HepG2 (cell line): Measurements from ENCODE around the gene NECTIN2. TPM values are rescaled to one million over a fixed set of nuclear protein-coding genes. Genes with fewer than 3 reads are reported as not detected.

Experiments
- EHMT2 ChIP-seq: fragments of 200-600 bp; sonication (generic); IDR thresholded peaks from 2 replicates; pipeline ENCODE4 v1.7.0; 2017; ENCODE audit warnings: antibody characterized with exemption, low read depth, low read length, borderline replicate concordance
- FOXA1 ChIP-seq, 2 experiments: fragments of 450-650 bp in 1 of 2; sonication (generic) in 1 of 2; formaldehyde crosslinking in 1 of 2; IDR thresholded peaks; 2 replicates each; pipeline versions ENCODE4 v1.4.0 to v1.6.1; 2016 to 2020; ENCODE audit warnings: missing genetic modification reagents in 1 of 2
- MAX ChIP-seq: IDR thresholded peaks from 2 replicates; pipeline ENCODE4 v1.6.1; 2012; ENCODE audit warnings: inconsistent platforms
- MEIS1 ChIP-seq: sonication (generic); formaldehyde crosslinking; IDR thresholded peaks from 2 replicates; pipeline ENCODE4 v1.9.0; 2021; ENCODE audit warnings: mild to moderate bottlenecking, missing genetic modification reagents, moderate library complexity, borderline replicate concordance
- MYNN ChIP-seq: sonication (generic); formaldehyde crosslinking; IDR thresholded peaks from 2 replicates; pipeline ENCODE4 v1.4.0; 2020; ENCODE audit warnings: mild to moderate bottlenecking, low read depth, missing genetic modification reagents
- NONO ChIP-seq, 2 experiments: fragments of 450-650 bp in 1 of 2; sonication (generic) in 1 of 2; formaldehyde crosslinking in 1 of 2; IDR thresholded peaks in 1 of 2; conservative IDR thresholded peaks in 1 of 2; 2 replicates each; pipeline versions ENCODE4 v1.6.1 to v1.8.0; 2017 to 2022; ENCODE audit warnings: mild to moderate bottlenecking in 1 of 2, missing genetic modification reagents in 1 of 2, moderate library complexity in 1 of 2
- PATZ1 ChIP-seq: sonication (generic); formaldehyde crosslinking; IDR thresholded peaks from 2 replicates; pipeline ENCODE4 v1.4.0; 2020; ENCODE audit warnings: missing genetic modification reagents
- POGZ ChIP-seq: sonication (generic); formaldehyde crosslinking; IDR thresholded peaks from 2 replicates; pipeline ENCODE4 v1.4.0; 2020; ENCODE audit warnings: mild to moderate bottlenecking, missing genetic modification reagents
- POLR2AphosphoS5 ChIP-seq: IDR thresholded peaks from 2 replicates; pipeline ENCODE4 v1.6.1; 2012; ENCODE audit warnings: low read depth, low read length
- RXRB ChIP-seq: IDR thresholded peaks from 2 replicates; pipeline ENCODE4 v1.6.1; 2016; ENCODE audit warnings: borderline replicate concordance, missing genetic modification reagents, missing compliant biosample characterization
- TRIM22 ChIP-seq: fragments of 450-650 bp; IDR thresholded peaks from 2 replicates; pipeline ENCODE4 v1.6.1; 2017
- XRCC5 ChIP-seq: fragments of 200-400 bp; formaldehyde crosslinking; optimal IDR thresholded peaks from 2 replicates; pipeline ENCODE3; 2017; ENCODE audit warnings: mild to moderate bottlenecking, low read length
- ZFP36 ChIP-seq: fragments of 150-350 bp; IDR thresholded peaks from 2 replicates; pipeline ENCODE4 v1.6.1; 2018; ENCODE audit warnings: borderline replicate concordance, low read length, low read depth; ENCODE audit not compliant: partially characterized antibody
- ZNF20 ChIP-seq: sonication (generic); formaldehyde crosslinking; IDR thresholded peaks from 2 replicates; pipeline ENCODE4 v1.4.0; 2020; ENCODE audit warnings: mild to moderate bottlenecking, moderate library complexity, missing genetic modification reagents
- ZNF207 ChIP-seq: fragments of 450-650 bp; IDR thresholded peaks from 2 replicates; pipeline ENCODE4 v1.6.1; 2016; ENCODE audit warnings: antibody characterized with exemption, borderline replicate concordance
- ZNF512B ChIP-seq: sonication (generic); formaldehyde crosslinking; IDR thresholded peaks from 2 replicates; pipeline ENCODE4 v1.5.1; 2020; ENCODE audit warnings: missing genetic modification reagents, mild to moderate bottlenecking, borderline replicate concordance
- ZNF557 ChIP-seq: sonication (generic); formaldehyde crosslinking; IDR thresholded peaks from 2 replicates; pipeline ENCODE4 v1.4.0; 2020; ENCODE audit warnings: missing genetic modification reagents
- ZNF574 ChIP-seq: sonication (generic); formaldehyde crosslinking; IDR thresholded peaks from 2 replicates; pipeline ENCODE4 v1.4.0; 2020; ENCODE audit warnings: missing genetic modification reagents
- ZNF597 ChIP-seq: sonication (generic); formaldehyde crosslinking; IDR thresholded peaks from 2 replicates; pipeline ENCODE4 v1.5.0; 2020; ENCODE audit warnings: missing genetic modification reagents
- ZNF879 ChIP-seq: sonication (generic); formaldehyde crosslinking; IDR thresholded peaks from 2 replicates; pipeline ENCODE4 v1.8.1; 2023; ENCODE audit warnings: missing genetic modification reagents
- polyA plus RNA-seq, 8 experiments: library from polyadenylated mRNA; depleted of rRNA in 3 of 8; stranded (reverse) in 7 of 8; unstranded in 1 of 8; fragments of >200 nt; fragmentation: Illumina TruSeq in 4 of 8; extraction: Trizol in 4 of 8; gene quantifications; 2 replicates each; pipeline versions ENCODE4 v1.2.1 to v1.2.3, GENCODE V29; 2011 to 2016; ENCODE audit warnings: low read depth in 4 of 8, missing spikeins in 1 of 8, mixed read lengths in 1 of 8; ENCODE audit not compliant: insufficient read depth in 1 of 8
- total RNA-seq, 5 experiments: library from RNA; depleted of rRNA; stranded (reverse); fragments of >200 nt; fragmentation: Illumina TruSeq; extraction: Trizol; gene quantifications; 2 replicates each; pipeline ENCODE4 v1.2.3, GENCODE V29; 2016; ENCODE audit warnings: low read depth in 1 of 5

NECTIN2 gene
- total and polyA plus RNA-seq, 2 of the 13 experiments (the other 11 are each of a cell fraction or from before 2014, with no cell fraction given), result 75.4 to 114 TPM

- TF ChIP-seq ZNF512B (CRISPR knock-in tag), result no peak
- TF ChIP-seq ZNF557, result no peak
- no peak for TF ChIP-seq FOXA1 (IDR thresholded peaks at IDR 0.05)
- TF ChIP-seq FOXA1 (CRISPR knock-in tag; IDR thresholded peaks at IDR 0.05), result peak; percentile 25
- TF ChIP-seq MYNN, result no peak
- TF ChIP-seq ZNF574, result peak; percentile 62; the same call in 1 of the 2 replicates
- TF ChIP-seq RXRB (CRISPR knock-in tag), result peak; percentile 40; the same call in 1 of the 2 replicates
- peak; percentile 78 for TF ChIP-seq ZFP36
- no peak for TF ChIP-seq ZNF20 (CRISPR knock-in tag)
- TF ChIP-seq POLR2AphosphoS5, result no peak
- TF ChIP-seq TRIM22, result no peak
- no peak for TF ChIP-seq ZNF597
- TF ChIP-seq PATZ1, result peak; percentile 75
- TF ChIP-seq NONO (IDR thresholded peaks at IDR 0.05), result no peak
- TF ChIP-seq NONO (CRISPR knock-in tag; conservative IDR thresholded peaks at IDR 0.05), result no peak
- peak; percentile 26; the same call in 1 of the 2 replicates for TF ChIP-seq POGZ
- 0 out of 2 replicates have a peak, but pooled peaks have one; percentile 34 for TF ChIP-seq MEIS1 (CRISPR knock-in tag)
- peak; percentile 30; the same call in 1 of the 2 replicates for TF ChIP-seq MAX
- no peak for TF ChIP-seq ZNF207
- TF ChIP-seq ZNF879, result no peak
- no peak for TF ChIP-seq EHMT2
- TF ChIP-seq XRCC5, result peak; percentile 82
Measured at GRCh38 chr19:44800461-44800860, 45.6 kb upstream of the NECTIN2 start (continued).
